Activated CD4-positive, alpha-beta T cell treated with anti-CD3 and anti-CD28 coated beads for 36 hours (primary cell): ENCODE measurements around the gene PLCB3. TPM values are rescaled to one million over a fixed set of nuclear protein-coding genes. Genes with fewer than 3 reads are reported as not detected.

ENCODE experiments used
- ATAC-seq: fragments of 200-7000 bp; cut with Tn5 transposase; one replicate; pipeline ENCODE4 v1.10.0; 2021; ENCODE audit warnings: mild to moderate bottlenecking, moderate library complexity
- CTCF ChIA-PET: fragments of 350-600 bp; sonication (Branson Sonifier 250); formaldehyde crosslinking; loops from one replicate; lab custom pipeline; 2021; ENCODE audit warnings: antibody characterized with exemption; lab: Charles Lee
- POLR2A ChIA-PET: fragments of 350-600 bp; sonication (Branson Sonifier 250); formaldehyde crosslinking; loops from one replicate; lab custom pipeline; 2021; ENCODE audit warnings: antibody characterized with exemption, inconsistent platforms; lab: Charles Lee
- DNase-seq: peaks from one replicate; pipeline ENCODE4 v3.0.0-alpha.2; 2020
- H3K27ac Mint-ChIP-seq: one replicate; pipeline ENCODE4 v1.8.0; 2021; ENCODE audit warnings: mixed read lengths
- H3K27me3 Mint-ChIP-seq: one replicate; pipeline ENCODE4 v1.8.0; 2021; ENCODE audit warnings: mixed read lengths
- H3K36me3 Mint-ChIP-seq: one replicate; pipeline ENCODE4 v1.8.0; 2021; ENCODE audit warnings: low read depth, mixed read lengths
- H3K4me1 Mint-ChIP-seq: one replicate; pipeline ENCODE4 v1.8.0; 2021; ENCODE audit warnings: mixed read lengths
- H3K4me3 Mint-ChIP-seq: one replicate; pipeline ENCODE4 v1.8.0; 2021; ENCODE audit warnings: mild to moderate bottlenecking, moderate library complexity, mixed read lengths
- H3K9me3 Mint-ChIP-seq: one replicate; pipeline ENCODE4 v1.8.0; 2021; ENCODE audit warnings: low read depth, mixed read lengths
- intact Hi-C, 2 experiments: fragments of 100-400 bp; cut with DNase I in 1 of 2; cut with micrococcal nuclease in 1 of 2; formaldehyde crosslinking; loops; one replicate each; pipeline versions ENCODE4 v1.14.2 to v1.15.1; 2022 to 2024; cut with DNase I, micrococcal nuclease
- total RNA-seq, 2 experiments: library from RNA; stranded (reverse); gene quantifications; one replicate each; pipeline ENCODE4 v1.2.3, GENCODE V29; 2021

PLCB3 gene
- total RNA-seq, 2 experiments from 2014 or later: 9.0 to 10.9 TPM

- Mint-ChIP-seq H3K27ac (peak overlapping the region; percentile 81), H3K27me3 (no peaks in the 10 kb centered on the region), H3K4me3 (peak overlapping the region; percentile 84), H3K4me1 (peaks cover 22% of the 10 kb centered on the region), H3K36me3 (peaks cover 32% of the 10 kb centered on the region), H3K9me3 (no peaks in the 10 kb centered on the region)
- ChIA-PET POLR2A (no interaction called here), CTCF (interaction anchor here (0.8 to 2.0 kb wide), 2 partner anchors 31 to 32 kb away, joined by 4 to 5 read pairs; no protein-coding TSS in a partner anchor)
- no peak for DNase-seq
- no peak for ATAC-seq
- intact Hi-C loops: no loop called here
These were observed 15.7 kb upstream of the PLCB3 start for GRCh38 chr11:64235437-64236161.

GRCh38 chr11:64237484-64237951, 13.8 kb upstream of the PLCB3 start:
- no peaks in the 10 kb centered on the region for H3K27me3 Mint-ChIP-seq
- no peak overlapping the region for H3K4me3 Mint-ChIP-seq
- H3K36me3 Mint-ChIP-seq: peaks cover 32% of the 10 kb centered on the region
- H3K4me1 Mint-ChIP-seq: peaks cover 19% of the 10 kb centered on the region
- ChIA-PET POLR2A (no interaction called here), CTCF (interaction anchor here (0.6 to 1.5 kb wide), 5 partner anchors 12 to 977 kb away, joined by 3 to 4 read pairs (median 4); no protein-coding TSS in a partner anchor)
- peak overlapping the region; percentile 17 for H3K27ac Mint-ChIP-seq
- no peaks in the 10 kb centered on the region for H3K9me3 Mint-ChIP-seq
- no peak for DNase-seq
- ATAC-seq: no peak
- intact Hi-C loops: no loop called here

GRCh38 chr11:64238076-64238475, 13.3 kb upstream of the PLCB3 start:
- Mint-ChIP-seq H3K27me3 (no peaks in the 10 kb centered on the region), H3K27ac (no peak overlapping the region), H3K36me3 (peaks cover 32% of the 10 kb centered on the region), H3K4me1 (peaks cover 25% of the 10 kb centered on the region), H3K9me3 (no peaks in the 10 kb centered on the region), H3K4me3 (no peak overlapping the region)
- intact Hi-C loops: no loop called here
- no peak for DNase-seq
- CTCF ChIA-PET: interaction anchor here (0.9 to 1.5 kb wide), 5 partner anchors 12 to 66 kb away, joined by 3 to 4 read pairs (median 4); no protein-coding TSS in a partner anchor
- POLR2A ChIA-PET: no interaction called here
- no peak for ATAC-seq

- Mint-ChIP-seq H3K4me3 (no peak overlapping the region), H3K9me3 (no peaks in the 10 kb centered on the region), H3K36me3 (peaks cover 42% of the 10 kb centered on the region), H3K27ac (peak overlapping the region; percentile 99), H3K27me3 (no peaks in the 10 kb centered on the region), H3K4me1 (peaks cover 34% of the 10 kb centered on the region)
- intact Hi-C loops: no loop called here
- no peak for ATAC-seq
- DNase-seq: no peak
- ChIA-PET POLR2A (no interaction called here), CTCF (interaction anchor here (0.5 to 1.0 kb wide), 2 partner anchors 30 to 267 kb away, joined by 3 read pairs; no protein-coding TSS in a partner anchor)
These were observed 12.3 kb upstream of the PLCB3 start for GRCh38 chr11:64238999-64239398.

- H3K36me3 Mint-ChIP-seq: peaks cover 45% of the 10 kb centered on the region
- H3K9me3 Mint-ChIP-seq: no peaks in the 10 kb centered on the region
- CTCF ChIA-PET: interaction anchor here (0.5 to 1.2 kb wide), 2 partner anchors 14 to 267 kb away, joined by 3 to 4 read pairs; partner anchors contain the start of genes NUDT22 and TRPT1
- intact Hi-C loops: loop anchor here (2.0 to 10.0 kb wide), 10 partner anchors 13 to 1635 kb away; partner anchors contain the start of genes BAD (in 1 of the 2), CFL1 (in 1 of the 2), EHD1 (in 1 of the 2) and FERMT3 (in 1 of the 2)
- no peaks in the 10 kb centered on the region for H3K27me3 Mint-ChIP-seq
- POLR2A ChIA-PET: no interaction called here
- DNase-seq (peak; percentile 42), ATAC-seq (no peak)
- H3K4me1 Mint-ChIP-seq: peaks cover 37% of the 10 kb centered on the region
- peak overlapping the region; percentile 99 for H3K27ac Mint-ChIP-seq
- peak overlapping the region; percentile 86 for H3K4me3 Mint-ChIP-seq
These were observed 11.5 kb upstream of the PLCB3 start for GRCh38 chr11:64239662-64240434.

GRCh38 chr11:64240435-64241240, 10.7 kb upstream of the PLCB3 start, which contains the start of gene FKBP2:
FKBP2 (plus strand) TSS chr11:64241095; CDS start chr11:64242388, 1,293 bp downstream.
- ATAC-seq (peak; percentile 68), DNase-seq (peak; percentile 99)
- ChIA-PET CTCF (interaction anchor here (0.6 to 1.7 kb wide), 12 partner anchors 9 to 1106 kb away, joined by 3 to 11 read pairs (median 4); partner anchors contain the start of genes NUDT22, PLCB3, PRDX5 and STIP1), POLR2A (interaction anchor here (0.6 to 1.2 kb wide), 8 partner anchors 14 to 987 kb away, joined by 3 to 10 read pairs (median 4); partner anchors contain the start of genes ESRRA, FERMT3, NUDT22 and TRPT1)
- H3K27me3 Mint-ChIP-seq: no peaks in the 10 kb centered on the region
- H3K4me3 Mint-ChIP-seq: peak within 1 kb of the TSS; percentile 86
- peak within 1 kb of the TSS; percentile 99 for H3K27ac Mint-ChIP-seq
- peaks cover 31% of the 10 kb centered on the region for H3K4me1 Mint-ChIP-seq
- no peaks in the 10 kb centered on the region for H3K9me3 Mint-ChIP-seq
- intact Hi-C loops: loop anchor here (1.0 to 10.0 kb wide), 21 partner anchors 10 to 1636 kb away; partner anchors contain the start of genes DNAJC4 (in 2 of the 2), ESRRA (in 2 of the 2), GPR137 (in 2 of the 2) and NUDT22 (in 2 of the 2)
- H3K36me3 Mint-ChIP-seq: peaks cover 44% of the 10 kb centered on the region

- peak overlapping the region; percentile 86 for H3K4me3 Mint-ChIP-seq
- CTCF ChIA-PET: interaction anchor here (0.6 to 1.7 kb wide), 11 partner anchors 9 to 1106 kb away, joined by 3 to 11 read pairs (median 4); partner anchors contain the start of genes PLCB3, PRDX5, STIP1 and TRMT112
- DNase-seq (peak; percentile 100), ATAC-seq (peak; percentile 84)
- no peaks in the 10 kb centered on the region for H3K27me3 Mint-ChIP-seq
- POLR2A ChIA-PET: interaction anchor here (0.6 to 1.2 kb wide), 8 partner anchors 15 to 987 kb away, joined by 3 to 10 read pairs (median 4); partner anchors contain the start of genes ESRRA, FERMT3, NUDT22 and TRPT1
- H3K4me1 Mint-ChIP-seq: peaks cover 31% of the 10 kb centered on the region
- no peaks in the 10 kb centered on the region for H3K9me3 Mint-ChIP-seq
- H3K36me3 Mint-ChIP-seq: peaks cover 48% of the 10 kb centered on the region
- intact Hi-C loops: loop anchor here (1.0 to 10.0 kb wide), 21 partner anchors 11 to 1636 kb away; partner anchors contain the start of genes DNAJC4 (in 2 of the 2), ESRRA (in 2 of the 2), GPR137 (in 2 of the 2) and NUDT22 (in 2 of the 2)
- peak overlapping the region; percentile 99 for H3K27ac Mint-ChIP-seq
These were observed 10.2 kb upstream of the PLCB3 start for GRCh38 chr11:64241241-64241490.

- POLR2A ChIA-PET: interaction anchor here (0.6 to 1.2 kb wide), 8 partner anchors 15 to 560 kb away, joined by 3 to 10 read pairs (median 4); partner anchors contain the start of genes ESRRA, FERMT3, NUDT22 and TRPT1
- no peak for ATAC-seq
- no peaks in the 10 kb centered on the region for H3K9me3 Mint-ChIP-seq
- CTCF ChIA-PET: interaction anchor here (0.6 to 1.7 kb wide), 10 partner anchors 8 to 1105 kb away, joined by 3 to 11 read pairs (median 4); partner anchors contain the start of genes PLCB3, PRDX5, STIP1 and TRMT112
- H3K4me1 Mint-ChIP-seq: peaks cover 31% of the 10 kb centered on the region
- peaks cover 48% of the 10 kb centered on the region for H3K36me3 Mint-ChIP-seq
- no peaks in the 10 kb centered on the region for H3K27me3 Mint-ChIP-seq
- peak; percentile 49 for DNase-seq
- intact Hi-C loops: loop anchor here (1.0 to 10.0 kb wide), 21 partner anchors 11 to 1637 kb away; partner anchors contain the start of genes DNAJC4 (in 2 of the 2), ESRRA (in 2 of the 2), GPR137 (in 2 of the 2) and NUDT22 (in 2 of the 2)
- H3K27ac Mint-ChIP-seq: peak overlapping the region; percentile 99
- H3K4me3 Mint-ChIP-seq: peak overlapping the region; percentile 86
These were observed 9.6 kb upstream of the PLCB3 start for GRCh38 chr11:64241491-64242374.

- intact Hi-C loops: loop anchor here (5.0 to 10.0 kb wide), 3 partner anchors 36 to 1639 kb away; partner anchors contain the start of genes FERMT3 (in 1 of the 2), MTA2 (in 1 of the 2), TM7SF2 (in 1 of the 2) and ZNHIT2 (in 1 of the 2)
- POLR2A ChIA-PET: interaction anchor here (0.5 kb wide), 1 partner anchor 41 kb away, joined by 4 read pairs; no protein-coding TSS in a partner anchor
- ATAC-seq (no peak), DNase-seq (no peak)
- Mint-ChIP-seq H3K4me1 (peaks cover 33% of the 10 kb centered on the region), H3K36me3 (peaks cover 33% of the 10 kb centered on the region), H3K9me3 (no peaks in the 10 kb centered on the region), H3K27me3 (no peaks in the 10 kb centered on the region), H3K27ac (peak overlapping the region; percentile 0), H3K4me3 (peak overlapping the region; percentile 86)
- CTCF ChIA-PET: interaction anchor here (0.7 to 1.5 kb wide), 4 partner anchors 28 to 61 kb away, joined by 3 to 6 read pairs (median 4); no protein-coding TSS in a partner anchor
These were observed 8.0 kb upstream of the PLCB3 start for GRCh38 chr11:64243236-64243854.
